Bronchial epithelial cell (primary cell): ENCODE data around the gene SRP72. TPM values are rescaled to one million over a fixed set of nuclear protein-coding genes. Genes with fewer than 3 reads are reported as not detected.
"Not testable (repeated sequence)": the region's sequence is repeated elsewhere in the genome, so short reads cannot be mapped to it uniquely, and the experiment has no call there.

Experiments used
- DNase-seq: peaks from one replicate; pipeline ENCODE4 v3.0.0-alpha.2; 2010; ENCODE audit warnings: low read depth
- FAIRE-seq: peaks from 2 replicates; lab custom pipeline; 2011; peaks lifted over from hg19 to GRCh38; lab: Jason Lieb, UNC
- H3K27me3 ChIP-seq: 2 replicates; pipeline ENCODE4 v1.5.1; 2011; ENCODE audit warnings: low read length; ENCODE audit not compliant: control insufficient read depth, insufficient read depth
- H3K36me3 ChIP-seq: 2 replicates; pipeline ENCODE4 v1.5.1; 2011; ENCODE audit warnings: low read length; ENCODE audit not compliant: control insufficient read depth, insufficient read depth
- H3K4me3 ChIP-seq: 2 replicates; pipeline ENCODE4 v1.5.1; 2011; ENCODE audit warnings: mild to moderate bottlenecking, low read depth, low read length, control low read depth
- total RNA-seq: library from RNA; depleted of rRNA; stranded (reverse); fragments of >200 nt; gene quantifications from 2 replicates; pipeline ENCODE4 v1.2.1, GENCODE V29; 2014
- TF ChIP-seq, protein P1 (sequence below): IDR thresholded peaks from 2 replicates; pipeline ENCODE4 v1.5.1; 2011; ENCODE audit warnings: mild to moderate bottlenecking, moderate library complexity, low read length, control low read depth, inconsistent platforms; ENCODE audit not compliant: insufficient read depth, severe bottlenecking

Gene SRP72
- total RNA-seq, 1 donor from 2014 or later = 73.7 TPM

- peaks cover 12% of the 10 kb centered on the region for H3K36me3 ChIP-seq
- TF ChIP-seq, protein P1, sequence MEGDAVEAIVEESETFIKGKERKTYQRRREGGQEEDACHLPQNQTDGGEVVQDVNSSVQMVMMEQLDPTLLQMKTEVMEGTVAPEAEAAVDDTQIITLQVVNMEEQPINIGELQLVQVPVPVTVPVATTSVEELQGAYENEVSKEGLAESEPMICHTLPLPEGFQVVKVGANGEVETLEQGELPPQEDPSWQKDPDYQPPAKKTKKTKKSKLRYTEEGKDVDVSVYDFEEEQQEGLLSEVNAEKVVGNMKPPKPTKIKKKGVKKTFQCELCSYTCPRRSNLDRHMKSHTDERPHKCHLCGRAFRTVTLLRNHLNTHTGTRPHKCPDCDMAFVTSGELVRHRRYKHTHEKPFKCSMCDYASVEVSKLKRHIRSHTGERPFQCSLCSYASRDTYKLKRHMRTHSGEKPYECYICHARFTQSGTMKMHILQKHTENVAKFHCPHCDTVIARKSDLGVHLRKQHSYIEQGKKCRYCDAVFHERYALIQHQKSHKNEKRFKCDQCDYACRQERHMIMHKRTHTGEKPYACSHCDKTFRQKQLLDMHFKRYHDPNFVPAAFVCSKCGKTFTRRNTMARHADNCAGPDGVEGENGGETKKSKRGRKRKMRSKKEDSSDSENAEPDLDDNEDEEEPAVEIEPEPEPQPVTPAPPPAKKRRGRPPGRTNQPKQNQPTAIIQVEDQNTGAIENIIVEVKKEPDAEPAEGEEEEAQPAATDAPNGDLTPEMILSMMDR = no peak
- no peak for FAIRE-seq
- H3K4me3 ChIP-seq = no peak overlapping the region
- H3K27me3 ChIP-seq = no peaks in the 10 kb centered on the region
- no peak for DNase-seq
Measured at GRCh38 chr4:56450342-56450741, 17.1 kb upstream of the SRP72 start.

DNA sequence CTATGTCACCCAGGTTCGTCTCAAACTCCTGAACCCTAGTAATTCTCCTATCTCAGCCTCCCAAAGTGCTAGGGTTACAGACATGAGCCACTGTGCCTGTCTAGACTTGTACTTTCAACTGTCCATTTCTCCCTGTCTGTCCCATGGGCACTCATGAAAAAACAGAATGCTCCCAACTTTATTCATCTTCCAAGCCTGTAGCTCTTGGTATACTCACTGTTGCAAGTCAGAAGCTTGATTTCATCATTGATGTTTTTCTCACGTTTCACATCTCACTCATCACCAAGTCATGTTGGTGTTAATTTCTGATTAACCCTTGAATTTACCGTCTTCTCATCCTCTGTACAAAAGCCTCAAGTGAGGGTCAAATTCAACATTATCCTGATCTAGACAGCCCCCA lies 7.3 kb upstream of the SRP72 start:
- Histone ChIP-seq H3K4me3 (no peak overlapping the region), H3K27me3 (no peaks in the 10 kb centered on the region), H3K36me3 (peaks cover 4% of the 10 kb centered on the region)
- TF ChIP-seq, protein P1 = no peak
- FAIRE-seq (peak; percentile 82), DNase-seq (peak; percentile 87)

GRCh38 chr4:56462157-56462556 lies 5.3 kb upstream of the SRP72 start:
- no peak for DNase-seq
- Histone ChIP-seq H3K4me3 (no peak overlapping the region), H3K36me3 (peaks cover 2% of the 10 kb centered on the region), H3K27me3 (no peaks in the 10 kb centered on the region)
- TF ChIP-seq, protein P1 = no peak
- no peak for FAIRE-seq

GRCh38 chr4:56463711-56464110 lies 3.7 kb upstream of the SRP72 start:
- Histone ChIP-seq H3K27me3 (no peaks in the 10 kb centered on the region), H3K4me3 (no peak overlapping the region), H3K36me3 (peaks cover 2% of the 10 kb centered on the region)
- TF ChIP-seq, protein P1 = no peak
- no peak for DNase-seq
- no peak for FAIRE-seq

DNA sequence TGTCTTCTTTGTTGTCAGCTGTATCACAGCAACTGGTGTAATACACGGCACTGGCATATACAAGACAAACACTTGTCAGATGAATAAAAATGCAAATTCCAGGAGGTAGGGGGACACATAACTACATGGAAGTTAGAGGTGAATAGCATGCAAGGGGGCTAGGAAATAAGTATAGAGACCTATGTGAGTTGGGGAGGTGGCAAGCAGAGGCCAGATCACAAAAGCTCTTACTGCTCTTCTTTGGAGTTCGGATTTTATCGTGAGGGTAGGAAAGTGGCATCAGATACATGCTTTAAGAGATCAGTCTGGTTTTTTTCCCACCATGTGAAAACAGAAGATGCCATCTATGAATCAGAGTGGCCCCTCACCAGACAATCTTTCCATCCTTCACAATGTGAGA lies 2.8 kb upstream of the SRP72 start:
- DNase-seq (no peak), FAIRE-seq (no peak)
- TF ChIP-seq, protein P1 = no peak
- Histone ChIP-seq H3K4me3 (no peak overlapping the region), H3K27me3 (no peaks in the 10 kb centered on the region), H3K36me3 (peaks cover 2% of the 10 kb centered on the region)

- TF ChIP-seq, protein P1 = no peak
- FAIRE-seq (no peak), DNase-seq (peak; percentile 57)
- Histone ChIP-seq H3K27me3 (no peaks in the 10 kb centered on the region), H3K4me3 (peak overlapping the region; percentile 95), H3K36me3 (peaks cover 1% of the 10 kb centered on the region)
Measured at GRCh38 chr4:56465599-56466295, 1.7 kb upstream of the SRP72 start.

- peak overlapping the region; percentile 95 for H3K4me3 ChIP-seq
- not testable (repeated sequence) for H3K27me3 ChIP-seq, FAIRE-seq, H3K36me3 ChIP-seq
- peak; percentile 87 for DNase-seq
Measured at GRCh38 chr4:56466296-56466761, 1.1 kb upstream of the SRP72 start.
